Activated naive CD8-positive, alpha-beta T cell treated with anti-CD3 and anti-CD28 coated beads for 36 hours (primary cell): ENCODE measurements around the gene GUCA2A. TPM values are rescaled to one million over a fixed set of nuclear protein-coding genes. Genes with fewer than 3 reads are reported as not detected.
"Not testable (repeated sequence)": the region's sequence is repeated elsewhere in the genome, so short reads cannot be mapped to it uniquely, and the experiment has no call there.

Experiments used
- DNase-seq: peaks from one replicate; pipeline ENCODE4 v3.0.0; 2021
- H3K27ac Mint-ChIP-seq: one replicate; pipeline ENCODE4 v1.8.0; 2022; ENCODE audit warnings: mild to moderate bottlenecking, moderate library complexity, mixed read lengths
- H3K27me3 Mint-ChIP-seq: one replicate; pipeline ENCODE4 v1.8.0; 2022; ENCODE audit warnings: mild to moderate bottlenecking, mixed read lengths
- H3K36me3 Mint-ChIP-seq: one replicate; pipeline ENCODE4 v1.8.0; 2021; ENCODE audit warnings: mild to moderate bottlenecking, mixed read lengths
- H3K4me1 Mint-ChIP-seq: one replicate; pipeline ENCODE4 v1.8.0; 2021; ENCODE audit warnings: mixed read lengths
- H3K4me3 Mint-ChIP-seq: one replicate; pipeline ENCODE4 v1.8.0; 2022; ENCODE audit warnings: mild to moderate bottlenecking, moderate library complexity, mixed read lengths
- H3K9me3 Mint-ChIP-seq: one replicate; pipeline ENCODE4 v1.8.0; 2022; ENCODE audit warnings: mixed read lengths
- total RNA-seq, 2 experiments: library from RNA; stranded (reverse); gene quantifications; one replicate each; pipeline ENCODE4 v1.2.3, GENCODE V29; 2021

Gene GUCA2A, protein sequence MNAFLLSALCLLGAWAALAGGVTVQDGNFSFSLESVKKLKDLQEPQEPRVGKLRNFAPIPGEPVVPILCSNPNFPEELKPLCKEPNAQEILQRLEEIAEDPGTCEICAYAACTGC
- total RNA-seq, result not detected

DNA sequence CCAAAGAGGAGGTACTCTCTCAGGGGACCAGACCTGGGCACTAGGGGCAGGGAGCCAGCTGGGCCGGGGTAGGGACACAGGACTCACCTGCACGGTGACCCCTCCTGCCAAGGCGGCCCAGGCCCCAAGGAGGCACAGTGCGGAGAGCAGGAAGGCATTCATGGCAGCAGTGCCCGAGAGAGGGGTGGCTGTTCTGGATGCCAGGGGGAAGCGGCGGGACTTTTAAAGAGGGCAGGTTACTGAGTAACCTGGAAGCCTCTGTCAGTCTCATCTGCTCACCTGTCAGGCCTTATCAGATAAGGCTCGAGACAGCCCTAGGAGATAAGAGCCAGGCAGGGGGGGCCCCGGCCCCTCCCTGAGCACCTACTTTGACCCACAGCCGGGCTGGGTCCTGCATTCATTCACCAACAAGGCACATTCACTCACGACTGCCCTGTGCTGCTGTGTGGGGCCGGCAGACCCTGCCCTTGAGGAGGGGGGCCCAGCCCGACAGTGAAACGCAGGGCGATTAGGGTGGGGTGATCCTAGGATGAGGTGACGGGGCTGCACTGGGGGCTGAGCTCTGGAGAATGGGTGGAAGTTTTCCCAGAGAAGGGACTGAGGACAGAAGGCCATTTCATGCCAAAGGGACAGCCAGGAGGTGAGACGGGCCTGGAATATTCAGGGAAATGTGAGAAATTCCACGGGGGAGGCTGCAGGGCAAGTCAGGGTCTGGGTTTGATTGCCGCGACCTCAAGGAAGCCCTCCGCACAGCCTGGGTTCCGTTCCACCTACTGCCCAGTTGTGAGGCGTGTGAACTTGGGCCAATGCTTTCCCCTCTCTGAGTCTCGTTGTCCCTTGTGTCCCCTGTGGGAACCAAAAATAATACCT, at the start of gene GUCA2A:
GUCA2A (minus strand) TSS at position 195 of the 870 bp plus-strand sequence; CDS start at position 162, 33 bp downstream.
- Mint-ChIP-seq H3K4me3 (no peak within 1 kb of the TSS), H3K9me3 (peaks cover 9% of the 10 kb centered on the region), H3K27ac (no peak within 1 kb of the TSS), H3K4me1 (no peaks in the 10 kb centered on the region), H3K27me3 (peaks cover 3% of the 10 kb centered on the region), H3K36me3 (no peaks in the 10 kb centered on the region)
- no peak for DNase-seq

DNA sequence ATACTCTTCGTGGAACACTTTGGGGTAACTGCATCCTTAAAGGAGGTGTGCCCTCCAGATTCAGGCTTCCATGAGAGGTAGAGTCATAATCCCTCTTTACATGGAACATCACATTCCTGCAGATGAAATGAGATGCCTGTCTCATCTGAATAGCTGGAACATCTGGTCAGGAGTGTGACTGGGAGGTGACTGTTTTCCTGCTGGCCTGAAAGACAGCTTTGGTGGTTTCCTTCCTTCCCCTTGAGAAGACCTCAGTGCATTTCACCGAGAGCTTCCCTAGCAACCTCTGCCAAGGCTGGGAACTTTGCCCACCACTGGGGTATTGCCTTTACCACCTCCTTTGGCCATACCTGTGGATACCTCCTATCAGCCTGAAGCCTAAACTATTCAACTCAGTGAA, 46.7 kb upstream of the GUCA2A start:
- Mint-ChIP-seq H3K4me3 (no peak overlapping the region), H3K27ac (no peak overlapping the region), H3K4me1 (peaks cover 24% of the 10 kb centered on the region), H3K9me3 (peaks cover 21% of the 10 kb centered on the region), H3K27me3 (no peaks in the 10 kb centered on the region), H3K36me3 (peaks cover 64% of the 10 kb centered on the region)
- no peak for DNase-seq

DNA sequence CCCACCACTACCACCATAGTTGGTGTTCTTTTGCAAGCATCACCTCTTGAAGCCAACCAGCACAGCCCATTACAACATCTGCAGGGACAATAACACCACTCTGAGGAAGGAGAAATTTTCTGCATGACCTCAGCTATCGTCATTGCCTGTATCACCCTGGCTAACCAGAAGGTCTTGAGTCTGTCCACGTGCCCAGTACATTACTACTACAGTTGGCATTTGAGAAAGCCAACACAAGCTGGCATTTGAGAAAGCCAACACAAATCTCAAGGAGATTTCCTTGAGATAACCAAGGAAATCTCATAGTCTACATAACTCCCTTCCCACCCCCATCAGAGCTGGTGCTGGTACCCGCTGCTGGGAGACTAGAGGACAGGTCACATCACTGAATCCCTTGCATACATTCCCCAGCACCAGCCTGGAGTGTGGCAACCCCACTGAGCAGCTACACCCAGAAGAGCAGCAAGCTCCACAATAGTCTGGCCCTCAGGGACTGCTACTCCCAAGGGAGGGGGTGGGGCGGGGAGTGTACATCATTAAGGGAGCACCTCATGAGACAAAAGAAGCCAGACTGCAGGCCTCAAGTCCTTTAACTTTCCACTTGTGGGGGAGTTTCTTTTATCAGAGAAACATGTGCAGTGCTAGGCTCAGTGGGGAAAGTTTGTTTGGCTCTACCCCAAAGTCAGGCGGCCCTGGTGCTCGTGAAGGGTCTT, 46.0 kb upstream of the GUCA2A start:
- Mint-ChIP-seq H3K27ac (no peak overlapping the region), H3K36me3 (peaks cover 70% of the 10 kb centered on the region), H3K4me3 (no peak overlapping the region), H3K27me3 (no peaks in the 10 kb centered on the region), H3K9me3 (peaks cover 20% of the 10 kb centered on the region), H3K4me1 (peaks cover 29% of the 10 kb centered on the region)
- no peak for DNase-seq

DNA sequence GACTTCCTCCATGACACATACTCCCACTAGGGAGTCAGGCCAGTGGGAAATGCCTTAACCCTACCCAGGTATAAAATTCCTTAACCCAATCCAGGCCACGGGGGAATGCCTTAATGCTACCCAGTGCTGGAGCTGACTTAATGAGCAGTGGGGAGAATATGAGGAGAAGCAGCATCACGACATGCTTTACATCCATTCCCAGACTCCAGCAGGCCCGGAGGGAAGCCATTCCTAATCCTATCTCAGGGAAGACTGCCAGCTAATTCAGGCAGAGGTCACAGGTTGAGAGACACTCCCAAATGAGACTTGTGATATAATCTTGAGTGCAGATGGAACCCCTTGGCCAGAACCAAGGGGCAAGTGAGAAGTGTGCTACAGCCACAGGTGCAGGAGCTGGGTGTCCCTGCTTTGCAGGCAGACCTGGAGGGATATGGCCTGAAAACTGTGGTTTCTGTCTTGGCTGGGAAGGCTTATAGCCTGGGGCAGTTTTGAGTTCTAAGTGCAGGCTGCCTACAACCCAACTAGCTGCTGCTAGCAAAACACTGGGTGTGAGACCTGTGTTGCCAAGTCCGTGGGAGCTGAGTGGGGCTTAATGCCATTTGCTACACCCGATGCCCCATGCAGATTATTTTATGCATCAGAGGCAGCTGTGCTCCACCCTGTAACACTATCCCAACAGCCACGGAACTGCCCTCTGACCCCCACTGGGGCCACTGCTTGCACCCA, 45.1 kb upstream of the GUCA2A start:
- H3K4me1 Mint-ChIP-seq, result peaks cover 30% of the 10 kb centered on the region
- H3K27me3 Mint-ChIP-seq, result no peaks in the 10 kb centered on the region
- peaks cover 18% of the 10 kb centered on the region for H3K9me3 Mint-ChIP-seq
- H3K4me3 Mint-ChIP-seq, result no peak overlapping the region
- no peak for DNase-seq
- peaks cover 72% of the 10 kb centered on the region for H3K36me3 Mint-ChIP-seq
- H3K27ac Mint-ChIP-seq, result no peak overlapping the region

DNA sequence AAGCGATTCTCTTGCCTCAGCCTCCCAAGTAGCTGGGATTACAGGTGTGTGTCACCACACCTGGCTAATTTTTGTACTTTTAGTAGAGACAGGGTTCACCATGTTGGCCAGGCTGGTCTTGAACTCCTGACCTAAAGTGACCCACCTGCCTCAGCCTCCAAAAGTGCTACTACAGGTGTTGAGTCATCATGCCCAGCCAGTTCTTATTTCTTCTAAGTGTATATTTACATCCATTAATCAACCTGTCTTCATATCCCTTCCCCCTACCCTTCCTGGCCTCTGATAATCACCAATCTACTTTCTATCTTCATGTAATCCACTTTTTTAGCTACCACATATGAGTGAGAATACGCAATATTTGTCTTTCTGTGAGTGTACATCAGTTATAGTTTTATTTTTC, 42.4 kb upstream of the GUCA2A start:
- not testable (repeated sequence) for DNase-seq, H3K27me3 Mint-ChIP-seq, H3K4me3 Mint-ChIP-seq
- peak overlapping the region; percentile 42 for H3K27ac Mint-ChIP-seq
- peaks cover 22% of the 10 kb centered on the region for H3K9me3 Mint-ChIP-seq
- H3K4me1 Mint-ChIP-seq, result peaks cover 24% of the 10 kb centered on the region
- H3K36me3 Mint-ChIP-seq, result peaks cover 76% of the 10 kb centered on the region

DNA sequence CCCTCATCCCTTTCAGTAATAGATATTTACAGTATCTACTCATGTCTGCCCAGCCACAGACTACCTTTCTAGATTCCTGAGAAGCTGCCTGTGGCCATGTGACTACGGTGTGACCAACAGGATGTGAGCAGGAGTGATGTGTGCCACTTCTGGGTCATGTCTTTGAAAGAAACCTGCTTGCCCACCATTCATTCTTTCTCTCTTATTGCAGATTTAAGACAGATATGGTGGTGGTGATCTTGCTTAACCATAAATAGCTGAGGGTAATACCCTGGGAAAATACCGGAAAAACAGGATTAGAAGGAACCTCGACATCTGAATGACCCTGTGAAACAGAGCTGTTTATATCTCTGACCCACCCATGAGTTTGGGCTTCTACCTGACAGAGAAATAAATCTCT, 41.6 kb upstream of the GUCA2A start:
- Mint-ChIP-seq H3K36me3 (peaks cover 72% of the 10 kb centered on the region), H3K27ac (peak overlapping the region; percentile 29), H3K27me3 (no peaks in the 10 kb centered on the region), H3K4me3 (no peak overlapping the region), H3K9me3 (peaks cover 22% of the 10 kb centered on the region), H3K4me1 (peaks cover 24% of the 10 kb centered on the region)
- no peak for DNase-seq

DNA sequence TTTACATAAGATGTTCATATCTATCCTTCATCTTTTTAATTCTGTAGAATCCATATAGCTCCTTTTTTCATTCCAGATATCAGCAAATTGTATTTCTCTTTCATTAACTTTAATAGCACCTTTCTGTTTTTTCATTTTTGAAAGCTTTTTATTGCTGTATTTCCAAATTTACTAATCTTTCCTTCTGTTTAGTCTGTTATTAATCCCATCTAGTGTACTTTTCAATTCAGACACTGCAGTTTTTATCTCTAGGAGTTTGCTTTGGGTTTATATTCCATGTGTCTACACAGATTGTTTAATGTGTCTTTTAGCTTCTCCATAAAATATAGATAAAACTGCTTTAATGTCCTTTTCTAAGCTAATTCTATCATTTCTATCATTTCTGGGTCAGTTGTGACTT, 37.4 kb upstream of the GUCA2A start:
- Mint-ChIP-seq H3K27me3 (no peaks in the 10 kb centered on the region), H3K4me1 (peaks cover 10% of the 10 kb centered on the region), H3K4me3 (no peak overlapping the region), H3K9me3 (peaks cover 20% of the 10 kb centered on the region), H3K36me3 (peaks cover 58% of the 10 kb centered on the region), H3K27ac (no peak overlapping the region)
- no peak for DNase-seq

DNA sequence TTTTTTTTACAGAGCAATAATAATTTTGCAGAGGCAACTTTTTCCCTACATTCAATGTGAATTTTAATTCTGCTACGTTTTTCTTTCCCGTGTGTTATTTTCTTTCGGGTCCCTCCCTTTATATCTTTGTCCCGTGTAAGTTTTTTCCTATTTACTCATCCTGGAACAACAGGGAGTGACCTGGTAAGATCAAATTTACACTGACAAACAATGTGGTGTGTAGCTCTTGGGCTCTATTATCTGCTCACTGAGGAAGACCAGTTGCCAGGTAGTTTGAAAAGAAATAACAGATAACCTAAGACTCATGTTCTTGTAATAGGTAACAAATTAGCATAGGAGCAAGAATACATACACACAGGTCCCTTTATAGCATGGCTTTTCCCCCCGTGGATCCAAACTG, 33.7 kb upstream of the GUCA2A start:
- Mint-ChIP-seq H3K36me3 (peaks cover 28% of the 10 kb centered on the region), H3K4me1 (no peaks in the 10 kb centered on the region), H3K4me3 (no peak overlapping the region), H3K9me3 (peaks cover 9% of the 10 kb centered on the region), H3K27ac (no peak overlapping the region), H3K27me3 (no peaks in the 10 kb centered on the region)
- DNase-seq, result no peak

DNA sequence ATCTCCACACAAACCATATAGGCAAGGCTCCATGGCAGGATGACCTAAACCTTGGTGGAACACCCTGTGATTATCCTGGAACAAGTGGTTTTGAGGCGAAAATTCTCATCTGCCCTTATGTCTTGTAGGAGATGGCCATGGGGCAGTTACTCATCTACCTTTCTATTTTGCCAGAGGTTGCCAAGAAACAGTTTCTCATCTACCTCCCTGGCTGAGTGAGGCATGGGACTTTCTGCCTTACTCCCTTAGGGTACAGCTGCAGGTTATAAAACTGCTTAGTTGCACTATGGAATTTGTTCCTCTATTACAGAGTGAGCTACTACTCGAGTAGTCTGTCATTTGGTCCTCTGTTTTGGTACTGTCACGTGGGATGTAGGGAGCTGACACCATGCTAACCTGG, 31.3 kb upstream of the GUCA2A start:
- H3K4me1 Mint-ChIP-seq, result no peaks in the 10 kb centered on the region
- no peak overlapping the region for H3K27ac Mint-ChIP-seq
- DNase-seq, result no peak
- H3K27me3 Mint-ChIP-seq, result no peaks in the 10 kb centered on the region
- H3K4me3 Mint-ChIP-seq, result no peak overlapping the region
- peaks cover 19% of the 10 kb centered on the region for H3K36me3 Mint-ChIP-seq
- H3K9me3 Mint-ChIP-seq, result no peaks in the 10 kb centered on the region

DNA sequence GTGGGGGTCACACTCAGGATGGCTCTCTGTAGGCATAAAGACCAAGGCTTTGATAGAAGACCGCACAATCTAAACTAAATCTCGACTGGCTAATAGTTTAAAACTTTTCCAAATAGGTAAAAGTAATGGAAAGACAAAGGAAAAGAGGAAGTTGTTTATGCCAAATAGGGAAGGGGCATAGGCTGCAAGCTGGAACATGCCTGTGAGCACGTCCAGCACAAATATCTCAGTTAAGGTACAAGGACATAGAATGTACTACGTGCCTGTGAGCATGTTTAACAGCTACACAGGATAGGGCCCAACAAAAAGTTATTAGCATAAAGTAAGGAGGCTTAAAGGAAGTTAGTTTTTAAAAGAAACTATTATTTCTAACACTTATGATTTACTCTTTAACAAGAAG, 27.6 kb upstream of the GUCA2A start:
- H3K4me1 Mint-ChIP-seq, result no peaks in the 10 kb centered on the region
- peaks cover 13% of the 10 kb centered on the region for H3K36me3 Mint-ChIP-seq
- H3K4me3 Mint-ChIP-seq, result no peak overlapping the region
- DNase-seq, result no peak
- H3K9me3 Mint-ChIP-seq, result no peaks in the 10 kb centered on the region
- no peak overlapping the region for H3K27ac Mint-ChIP-seq
- H3K27me3 Mint-ChIP-seq, result no peaks in the 10 kb centered on the region

DNA sequence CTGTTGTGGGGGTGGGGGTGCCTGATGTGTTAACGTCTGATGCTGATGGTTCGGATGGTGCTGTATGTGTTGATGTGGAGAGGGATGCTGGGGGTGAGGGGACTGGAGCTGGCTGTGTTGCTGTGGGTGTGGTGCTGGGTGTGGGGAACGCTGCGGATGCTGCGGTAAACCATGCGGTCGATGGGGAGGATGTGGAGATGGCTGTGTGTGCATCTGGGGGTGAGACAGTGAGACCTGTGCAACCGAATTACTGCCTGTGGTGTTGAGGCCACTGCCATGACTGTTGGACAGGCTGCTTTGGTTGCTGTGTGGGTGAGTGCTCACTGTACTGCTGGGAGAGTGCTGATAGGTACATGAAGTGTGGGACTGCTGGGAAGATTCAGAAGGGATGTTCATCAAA, 26.8 kb upstream of the GUCA2A start:
- DNase-seq, result no peak
- Mint-ChIP-seq H3K4me1 (no peaks in the 10 kb centered on the region), H3K36me3 (peaks cover 11% of the 10 kb centered on the region), H3K4me3 (no peak overlapping the region), H3K27ac (peak overlapping the region; percentile 13), H3K9me3 (no peaks in the 10 kb centered on the region), H3K27me3 (no peaks in the 10 kb centered on the region)

DNA sequence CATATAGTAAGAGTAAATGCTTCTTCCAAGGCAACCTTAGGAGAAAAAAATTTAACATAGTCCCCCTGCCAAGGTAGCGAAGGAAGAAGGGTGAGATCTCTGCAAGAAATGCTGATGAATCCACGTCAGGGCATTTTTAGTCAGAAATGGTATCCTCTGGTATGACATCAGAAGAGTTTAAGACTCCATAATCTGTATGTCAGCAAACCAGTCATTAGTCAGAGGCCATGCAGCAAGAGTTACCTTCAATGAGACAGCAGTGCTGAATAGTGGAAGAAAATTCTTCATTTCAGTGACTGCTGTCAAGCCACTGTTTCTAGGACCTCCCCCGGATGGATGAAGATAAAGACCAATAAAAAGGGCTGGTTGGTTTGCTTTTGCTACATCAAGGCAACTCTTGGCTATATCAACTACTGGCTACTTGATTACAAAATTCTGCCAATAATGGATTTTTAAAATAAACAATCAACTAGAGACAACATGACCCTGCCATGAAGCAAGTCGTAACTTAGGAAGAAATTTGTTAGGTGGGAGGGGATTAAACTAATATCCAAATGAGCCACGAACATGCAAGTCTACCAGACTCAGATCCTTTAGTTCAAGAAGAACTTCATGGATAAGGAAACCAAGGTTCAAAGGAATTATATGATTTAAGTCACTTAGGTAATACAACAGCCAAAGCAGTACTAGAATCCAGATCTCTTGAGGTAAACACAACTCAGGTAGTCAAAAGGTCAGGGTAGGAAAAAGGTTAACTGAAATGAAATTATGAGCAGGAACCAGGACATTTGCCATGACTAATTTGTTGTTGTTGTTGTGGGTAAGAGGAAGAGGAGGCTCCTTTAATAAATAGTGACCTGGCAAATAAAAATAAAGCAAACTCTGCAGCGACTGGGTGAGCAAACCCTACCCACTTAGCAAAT, 25.6 kb upstream of the GUCA2A start:
- Mint-ChIP-seq H3K27ac (no peak overlapping the region), H3K27me3 (no peaks in the 10 kb centered on the region), H3K4me1 (peaks cover 2% of the 10 kb centered on the region), H3K4me3 (no peak overlapping the region), H3K36me3 (peaks cover 15% of the 10 kb centered on the region), H3K9me3 (no peaks in the 10 kb centered on the region)
- no peak for DNase-seq

DNA sequence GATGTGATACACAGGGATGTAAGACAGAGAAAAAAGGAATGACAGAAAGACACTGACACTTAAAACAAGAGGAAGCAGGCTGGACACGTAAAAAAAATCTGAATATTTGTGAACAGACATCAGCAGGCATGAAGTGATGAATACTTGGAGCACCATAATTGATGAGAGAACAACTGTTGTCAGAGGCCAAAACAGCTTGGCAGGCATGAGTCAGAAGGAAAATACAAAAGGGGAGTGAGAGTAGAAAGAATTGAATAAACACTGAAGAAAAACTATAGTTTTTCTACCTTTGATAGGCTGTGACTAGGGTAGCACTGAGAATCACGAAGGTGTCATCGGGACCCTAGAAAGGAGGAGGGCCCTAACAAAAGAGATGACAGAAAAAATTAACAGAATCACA, 21.6 kb upstream of the GUCA2A start:
- no peak for DNase-seq
- H3K27me3 Mint-ChIP-seq, result no peaks in the 10 kb centered on the region
- peaks cover 12% of the 10 kb centered on the region for H3K36me3 Mint-ChIP-seq
- peaks cover 5% of the 10 kb centered on the region for H3K4me1 Mint-ChIP-seq
- H3K9me3 Mint-ChIP-seq, result no peaks in the 10 kb centered on the region
- H3K4me3 Mint-ChIP-seq, result no peak overlapping the region
- H3K27ac Mint-ChIP-seq, result peak overlapping the region; percentile 1

DNA sequence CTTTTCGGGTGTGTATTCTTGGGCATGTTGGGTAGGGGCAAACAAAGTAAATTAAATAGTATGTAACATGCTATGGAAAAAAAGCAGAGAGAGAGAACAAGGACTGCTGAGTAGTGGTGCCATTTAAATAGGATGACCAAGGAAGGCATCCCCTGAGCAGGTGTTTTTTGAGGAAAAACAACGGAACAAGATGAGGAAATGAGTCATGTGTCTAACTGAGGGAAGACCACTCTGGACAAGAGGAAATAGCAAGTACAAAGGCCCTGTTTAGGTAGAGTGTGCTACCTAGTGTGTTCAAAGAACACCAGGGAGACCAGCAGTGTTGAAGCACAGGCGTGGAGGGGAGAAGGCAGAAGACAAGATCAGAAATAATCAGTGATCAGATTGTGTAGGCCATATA, 20.1 kb upstream of the GUCA2A start:
- peaks cover 5% of the 10 kb centered on the region for H3K4me1 Mint-ChIP-seq
- H3K27me3 Mint-ChIP-seq, result no peaks in the 10 kb centered on the region
- no peak overlapping the region for H3K27ac Mint-ChIP-seq
- DNase-seq, result no peak
- peaks cover 7% of the 10 kb centered on the region for H3K36me3 Mint-ChIP-seq
- no peak overlapping the region for H3K4me3 Mint-ChIP-seq
- no peaks in the 10 kb centered on the region for H3K9me3 Mint-ChIP-seq
